WTC11 (cell line): ENCODE measurements around the gene RAD51D.

Source experiments
- CTCF ChIP-seq: fragments of 200-600 bp; IDR thresholded peaks from 2 replicates; pipeline ENCODE4 v1.8.0; 2022; ENCODE audit warnings: antibody characterized with exemption
- ELF4 ChIP-seq: sonication (generic); formaldehyde crosslinking; IDR thresholded peaks from 2 replicates; pipeline ENCODE4 v1.8.1; 2022; ENCODE audit warnings: low read depth, mild to moderate bottlenecking, moderate library complexity, missing genetic modification reagents
- FOXJ3 ChIP-seq: sonication (generic); formaldehyde crosslinking; IDR thresholded peaks from 2 replicates; pipeline ENCODE4 v1.9.0; 2021; ENCODE audit warnings: missing genetic modification reagents, mild to moderate bottlenecking, borderline replicate concordance
- FOXP1 ChIP-seq: sonication (generic); formaldehyde crosslinking; IDR thresholded peaks from 2 replicates; pipeline ENCODE4 v1.8.0; 2022; ENCODE audit warnings: missing genetic modification reagents, mild to moderate bottlenecking, moderate library complexity, borderline replicate concordance
- FOXP4 ChIP-seq: sonication (generic); formaldehyde crosslinking; IDR thresholded peaks from 2 replicates; pipeline ENCODE4 v1.8.0; 2022; ENCODE audit warnings: mild to moderate bottlenecking, missing genetic modification reagents
- HMGXB4 ChIP-seq: sonication (generic); formaldehyde crosslinking; IDR thresholded peaks from 2 replicates; pipeline ENCODE4 v1.8.1; 2023; ENCODE audit warnings: mild to moderate bottlenecking, moderate library complexity, missing genetic modification reagents
- JUN ChIP-seq: sonication (generic); formaldehyde crosslinking; IDR thresholded peaks from 2 replicates; pipeline ENCODE4 v1.8.0; 2023; ENCODE audit warnings: mild to moderate bottlenecking, missing genetic modification reagents
- NFYB ChIP-seq: sonication (generic); formaldehyde crosslinking; conservative IDR thresholded peaks from 2 replicates; pipeline ENCODE4 v1.8.0; 2022; ENCODE audit warnings: low read depth, missing genetic modification reagents
- SOX15 ChIP-seq: fragments of 250-450 bp; sonication (Bioruptor Pico); IDR thresholded peaks from 2 replicates; pipeline ENCODE4 v1.9.0; 2021; ENCODE audit warnings: mild to moderate bottlenecking
- TEAD1 ChIP-seq: sonication (generic); formaldehyde crosslinking; IDR thresholded peaks from 2 replicates; pipeline ENCODE4 v1.8.0; 2022; ENCODE audit warnings: mild to moderate bottlenecking, missing genetic modification reagents
- USF1 ChIP-seq: sonication (generic); formaldehyde crosslinking; IDR thresholded peaks from 2 replicates; pipeline ENCODE4 v1.8.0; 2022; ENCODE audit warnings: mild to moderate bottlenecking, missing genetic modification reagents
- USF2 ChIP-seq: sonication (generic); formaldehyde crosslinking; IDR thresholded peaks from 2 replicates; pipeline ENCODE4 v1.8.1; 2023; ENCODE audit warnings: mild to moderate bottlenecking, missing genetic modification reagents, moderate library complexity
- ZNF121 ChIP-seq: sonication (generic); formaldehyde crosslinking; IDR thresholded peaks from 2 replicates; pipeline ENCODE4 v1.8.0; 2023; ENCODE audit warnings: missing genetic modification reagents

GRCh38 chr17:35119370-35120165 is at the start of gene RAD51D:
- no peak for TF ChIP-seq JUN (CRISPR knock-in tag)
- TF ChIP-seq CTCF: peak; percentile 90
- TF ChIP-seq TEAD1 (CRISPR knock-in tag): 0 out of 2 replicates have a peak, but pooled peaks have one; percentile 62
- TF ChIP-seq FOXP1 (CRISPR knock-in tag): peak; percentile 86
- TF ChIP-seq ZNF121 (CRISPR knock-in tag): no peak
- TF ChIP-seq ELF4 (CRISPR knock-in tag): 0 out of 2 replicates have a peak, but pooled peaks have one; percentile 48
- peak; percentile 96 for TF ChIP-seq USF2 (CRISPR knock-in tag)
- TF ChIP-seq HMGXB4 (CRISPR knock-in tag): peak; percentile 82
- TF ChIP-seq FOXJ3 (CRISPR knock-in tag): no peak
- no peak for TF ChIP-seq SOX15 (CRISPR knock-in tag)
- TF ChIP-seq FOXP4 (CRISPR knock-in tag): peak; percentile 74; the same call in 1 of the 2 replicates
- TF ChIP-seq USF1: peak; percentile 96
- no peak for TF ChIP-seq NFYB (CRISPR knock-in tag)
